WTC11 (cell line): ENCODE results near the gene MOV10L1. TPM values are rescaled to one million over a fixed set of nuclear protein-coding genes. Genes with fewer than 3 reads are reported as not detected.

Source experiments
- ATAC-seq: fragments of 200-7000 bp; cut with Tn5 transposase; 2 replicates; pipeline ENCODE4 v1.10.0; 2021; ENCODE audit warnings: mild to moderate bottlenecking, moderate library complexity
- CTCF ChIA-PET: fragments of 300-600 bp; sonication (Branson Sonifier 250); formaldehyde crosslinking; loops from one replicate; lab custom pipeline; 2021; ENCODE audit warnings: antibody characterized with exemption; lab: Charles Lee
- POLR2A ChIA-PET: fragments of 350-600 bp; sonication (Branson Sonifier 250); formaldehyde crosslinking; loops from one replicate; lab custom pipeline; 2021; ENCODE audit warnings: antibody characterized with exemption; lab: Charles Lee
- DNase-seq: peaks from one replicate; pipeline ENCODE4 v3.0.0; 2021; ENCODE audit warnings: low spot score
- H3K27ac Mint-ChIP-seq: 2 replicates; pipeline ENCODE4 v1.8.0; 2021; ENCODE audit warnings: mixed read lengths
- H3K27me3 Mint-ChIP-seq: 2 replicates; pipeline ENCODE4 v1.8.0; 2021; ENCODE audit warnings: low read depth, mild to moderate bottlenecking, moderate library complexity, mixed read lengths
- H3K36me3 Mint-ChIP-seq: 2 replicates; pipeline ENCODE4 v1.8.0; 2021; ENCODE audit warnings: mixed read lengths
- H3K4me1 Mint-ChIP-seq: 2 replicates; pipeline ENCODE4 v1.8.0; 2022; ENCODE audit warnings: mixed read lengths
- H3K4me3 Mint-ChIP-seq: 2 replicates; pipeline ENCODE4 v1.8.0; 2021; ENCODE audit warnings: mild to moderate bottlenecking, moderate library complexity, mixed read lengths
- H3K9me3 Mint-ChIP-seq: 2 replicates; pipeline ENCODE4 v1.8.0; 2021; ENCODE audit warnings: mixed read lengths
- CREB1 ChIP-seq: sonication (generic); formaldehyde crosslinking; IDR thresholded peaks from 2 replicates; pipeline ENCODE4 v1.8.0; 2023; ENCODE audit warnings: mild to moderate bottlenecking, missing genetic modification reagents
- ERG ChIP-seq: fragments of 250-450 bp; sonication (Bioruptor Pico); IDR thresholded peaks from 2 replicates; pipeline ENCODE4 v1.8.0; 2021; ENCODE audit warnings: mild to moderate bottlenecking
- FOXK1 ChIP-seq: sonication (generic); formaldehyde crosslinking; IDR thresholded peaks from 2 replicates; pipeline ENCODE4 v1.8.0; 2022; ENCODE audit warnings: mild to moderate bottlenecking, moderate library complexity, missing genetic modification reagents
- NFYB ChIP-seq: sonication (generic); formaldehyde crosslinking; conservative IDR thresholded peaks from 2 replicates; pipeline ENCODE4 v1.8.0; 2022; ENCODE audit warnings: low read depth, missing genetic modification reagents
- ZNF219 ChIP-seq: sonication (generic); formaldehyde crosslinking; IDR thresholded peaks from 2 replicates; pipeline ENCODE4 v1.8.0; 2023; ENCODE audit warnings: missing genetic modification reagents, mild to moderate bottlenecking, borderline replicate concordance
- ZNF263 ChIP-seq: sonication (generic); formaldehyde crosslinking; IDR thresholded peaks from 2 replicates; pipeline ENCODE4 v1.8.1; 2022; ENCODE audit warnings: low read depth, mild to moderate bottlenecking, moderate library complexity, missing genetic modification reagents
- ZNF281 ChIP-seq: sonication (generic); formaldehyde crosslinking; IDR thresholded peaks from 2 replicates; pipeline ENCODE4 v1.8.0; 2023; ENCODE audit warnings: mild to moderate bottlenecking, missing genetic modification reagents
- ZNF532 ChIP-seq: fragments of 250-450 bp; sonication (Bioruptor Pico); IDR thresholded peaks from 2 replicates; pipeline ENCODE4 v1.9.0; 2021; ENCODE audit warnings: mild to moderate bottlenecking, borderline replicate concordance
- total RNA-seq: library from RNA; stranded (reverse); gene quantifications from 3 replicates; pipeline ENCODE4 v1.2.3, GENCODE V29; 2021
- TF ChIP-seq, protein P1 (sequence below): sonication (generic); formaldehyde crosslinking; IDR thresholded peaks from 2 replicates; pipeline ENCODE4 v1.8.0; 2022; ENCODE audit warnings: mild to moderate bottlenecking, missing genetic modification reagents
- TF ChIP-seq, protein P2 (sequence below): sonication (generic); formaldehyde crosslinking; IDR thresholded peaks from 2 replicates; pipeline ENCODE4 v1.8.0; 2022; ENCODE audit warnings: mild to moderate bottlenecking, missing genetic modification reagents
- TF ChIP-seq, protein P3 (sequence below): sonication (generic); formaldehyde crosslinking; IDR thresholded peaks from 2 replicates; pipeline ENCODE4 v1.8.1; 2023; ENCODE audit warnings: mild to moderate bottlenecking, missing genetic modification reagents, moderate library complexity

Gene MOV10L1
- total RNA-seq, 1 experiment from 2014 or later = not detected

DNA sequence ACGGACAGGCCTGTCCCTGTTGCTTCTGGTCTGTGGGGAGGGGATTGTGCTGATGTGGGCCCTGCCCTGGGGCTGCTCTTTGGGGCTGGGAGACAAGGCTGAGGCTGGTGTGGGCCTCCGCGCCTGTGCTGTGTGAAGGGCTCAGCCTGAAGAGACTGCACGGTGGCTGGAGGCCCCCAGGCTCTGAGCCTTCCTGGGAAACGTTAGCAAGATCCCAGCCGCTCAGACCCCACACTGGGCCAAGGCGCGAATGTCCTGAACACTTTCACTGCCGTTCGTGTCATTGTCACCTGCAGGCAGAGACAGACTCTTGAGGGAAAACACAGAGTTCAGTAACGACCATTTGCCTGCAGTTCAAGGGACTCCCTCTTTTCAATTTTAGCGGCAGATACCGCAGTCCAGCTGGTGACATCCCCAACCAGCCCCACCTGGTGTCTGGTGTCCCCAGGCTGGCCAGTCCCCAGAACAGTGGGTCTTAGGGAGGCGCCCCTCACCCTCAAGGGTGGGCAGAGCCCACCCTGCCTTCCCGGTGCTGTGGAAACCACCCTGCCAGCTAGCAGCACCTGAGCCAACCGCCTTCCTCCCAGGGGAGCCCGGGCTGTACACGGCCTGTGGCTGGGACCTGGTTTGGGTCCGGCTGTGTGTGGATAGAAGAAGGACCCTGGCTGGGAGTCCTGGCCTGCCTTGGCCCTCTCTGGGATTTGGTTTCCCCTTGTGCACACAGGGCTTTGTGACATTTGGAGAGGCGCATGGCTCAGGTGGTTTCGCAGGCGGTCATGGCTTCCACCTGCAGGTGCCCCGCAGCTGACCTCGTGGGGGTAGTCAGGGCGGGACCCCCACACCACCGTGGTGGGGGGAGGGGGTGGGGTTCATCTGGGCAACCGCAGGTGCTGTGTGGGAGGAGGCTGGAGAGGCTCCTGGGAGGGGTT is 86.4 kb downstream of the MOV10L1 start:
- H3K27me3 Mint-ChIP-seq = peaks cover 2% of the 10 kb centered on the region
- H3K9me3 Mint-ChIP-seq = no peaks in the 10 kb centered on the region
- CTCF ChIA-PET = interaction anchor here (0.7 to 1.1 kb wide), 3 partner anchors 28 to 120 kb away, joined by 3 to 5 read pairs (median 4); no protein-coding TSS in a partner anchor
- 0 out of 2 replicates have a peak, but pooled peaks cover under 1% of the 10 kb centered on the region for H3K4me1 Mint-ChIP-seq
- no peaks in the 10 kb centered on the region for H3K36me3 Mint-ChIP-seq
- peak overlapping the region; percentile 27; the same call in 1 of the 2 replicates for H3K27ac Mint-ChIP-seq
- no peak overlapping the region for H3K4me3 Mint-ChIP-seq
- TF ChIP-seq NFYB (CRISPR knock-in tag) = no peak
- no peak for TF ChIP-seq ERG (CRISPR knock-in tag)
- TF ChIP-seq, protein P1, sequence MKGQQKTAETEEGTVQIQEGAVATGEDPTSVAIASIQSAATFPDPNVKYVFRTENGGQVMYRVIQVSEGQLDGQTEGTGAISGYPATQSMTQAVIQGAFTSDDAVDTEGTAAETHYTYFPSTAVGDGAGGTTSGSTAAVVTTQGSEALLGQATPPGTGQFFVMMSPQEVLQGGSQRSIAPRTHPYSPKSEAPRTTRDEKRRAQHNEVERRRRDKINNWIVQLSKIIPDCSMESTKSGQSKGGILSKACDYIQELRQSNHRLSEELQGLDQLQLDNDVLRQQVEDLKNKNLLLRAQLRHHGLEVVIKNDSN = no peak
- TF ChIP-seq, all 79 proteins: peak for 0
- POLR2A ChIA-PET = no interaction called here
- ATAC-seq (no peak), DNase-seq (no peak)

- CTCF ChIA-PET = interaction anchor here (0.7 to 1.0 kb wide), 2 partner anchors 30 to 120 kb away, joined by 3 to 4 read pairs; no protein-coding TSS in a partner anchor
- Mint-ChIP-seq H3K36me3 (no peaks in the 10 kb centered on the region), H3K4me3 (no peak overlapping the region), H3K9me3 (no peaks in the 10 kb centered on the region), H3K27me3 (no peaks in the 10 kb centered on the region), H3K4me1 (no peaks in the 10 kb centered on the region), H3K27ac (no peak overlapping the region)
- TF ChIP-seq CREB1 (CRISPR knock-in tag) (no peak), ZNF532 (no peak), FOXK1 (CRISPR knock-in tag) (no peak), ZNF281 (CRISPR knock-in tag) (no peak), ZNF263 (CRISPR knock-in tag) (no peak), ZNF219 (CRISPR knock-in tag) (no peak)
- TF ChIP-seq, protein P2, sequence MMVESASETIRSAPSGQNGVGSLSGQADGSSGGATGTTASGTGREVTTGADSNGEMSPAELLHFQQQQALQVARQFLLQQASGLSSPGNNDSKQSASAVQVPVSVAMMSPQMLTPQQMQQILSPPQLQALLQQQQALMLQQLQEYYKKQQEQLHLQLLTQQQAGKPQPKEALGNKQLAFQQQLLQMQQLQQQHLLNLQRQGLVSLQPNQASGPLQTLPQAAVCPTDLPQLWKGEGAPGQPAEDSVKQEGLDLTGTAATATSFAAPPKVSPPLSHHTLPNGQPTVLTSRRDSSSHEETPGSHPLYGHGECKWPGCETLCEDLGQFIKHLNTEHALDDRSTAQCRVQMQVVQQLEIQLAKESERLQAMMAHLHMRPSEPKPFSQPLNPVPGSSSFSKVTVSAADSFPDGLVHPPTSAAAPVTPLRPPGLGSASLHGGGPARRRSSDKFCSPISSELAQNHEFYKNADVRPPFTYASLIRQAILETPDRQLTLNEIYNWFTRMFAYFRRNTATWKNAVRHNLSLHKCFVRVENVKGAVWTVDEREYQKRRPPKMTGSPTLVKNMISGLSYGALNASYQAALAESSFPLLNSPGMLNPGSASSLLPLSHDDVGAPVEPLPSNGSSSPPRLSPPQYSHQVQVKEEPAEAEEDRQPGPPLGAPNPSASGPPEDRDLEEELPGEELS = no peak
- TF ChIP-seq, protein P3, sequence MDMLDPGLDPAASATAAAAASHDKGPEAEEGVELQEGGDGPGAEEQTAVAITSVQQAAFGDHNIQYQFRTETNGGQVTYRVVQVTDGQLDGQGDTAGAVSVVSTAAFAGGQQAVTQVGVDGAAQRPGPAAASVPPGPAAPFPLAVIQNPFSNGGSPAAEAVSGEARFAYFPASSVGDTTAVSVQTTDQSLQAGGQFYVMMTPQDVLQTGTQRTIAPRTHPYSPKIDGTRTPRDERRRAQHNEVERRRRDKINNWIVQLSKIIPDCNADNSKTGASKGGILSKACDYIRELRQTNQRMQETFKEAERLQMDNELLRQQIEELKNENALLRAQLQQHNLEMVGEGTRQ (CRISPR knock-in tag) = no peak
- no peak for DNase-seq
- no peak for ATAC-seq
- POLR2A ChIA-PET = no interaction called here
Observed at GRCh38 chr22:50176850-50177536, 87.2 kb downstream of the MOV10L1 start.
